ENCODE data around the gene GZMM. TPM values are rescaled to one million over a fixed set of nuclear protein-coding genes. Genes with fewer than 3 reads are reported as not detected.

Gene GZMM
- total and polyA plus RNA-seq, 2 of the 13 experiments (the other 11 are each of a cell fraction or from before 2014, with no cell fraction given), result 0.07 TPM; not detected in 1

DNA sequence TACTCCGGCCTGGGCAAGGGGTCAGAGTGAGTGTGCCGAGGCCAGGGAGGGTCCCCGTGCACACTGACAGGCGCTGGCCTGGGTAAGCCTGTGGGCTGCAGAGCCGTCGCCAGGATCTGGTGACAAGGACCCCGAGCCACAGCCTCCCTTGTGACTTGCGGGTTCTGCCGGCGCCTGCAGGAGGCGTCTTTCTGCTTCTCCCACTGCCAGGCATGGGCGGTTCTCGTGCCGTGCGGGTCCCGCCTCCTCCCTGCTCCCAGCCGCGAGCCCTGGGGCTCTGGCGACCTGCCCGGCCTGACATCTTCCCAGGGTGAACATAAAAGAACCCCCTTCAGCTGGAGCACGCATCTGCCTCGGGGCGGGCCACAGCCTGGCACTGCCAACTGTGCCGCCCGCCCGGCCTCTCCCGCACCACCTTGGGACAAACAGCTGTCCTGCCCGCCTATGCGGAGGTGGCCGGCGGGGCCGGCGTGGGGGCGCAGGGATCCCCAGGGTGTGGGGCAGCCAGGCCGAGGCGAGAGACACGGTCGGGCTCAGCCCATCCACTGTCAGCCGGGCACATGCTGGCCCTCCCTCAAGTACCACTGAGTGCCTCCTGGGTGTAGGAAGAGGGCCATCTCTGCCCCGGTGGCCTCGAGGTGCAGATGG is 44.4 kb downstream of the GZMM start (continued):
- TF ChIP-seq SMC3 (IDR thresholded peaks at IDR 0.05; ENCODE audit: low read length), result no peak; the same call in 1 of the 2 replicates
- TF ChIP-seq ZNF317 (CRISPR knock-in tag; IDR thresholded peaks at IDR 0.05), result no peak
- TF ChIP-seq, protein P1, sequence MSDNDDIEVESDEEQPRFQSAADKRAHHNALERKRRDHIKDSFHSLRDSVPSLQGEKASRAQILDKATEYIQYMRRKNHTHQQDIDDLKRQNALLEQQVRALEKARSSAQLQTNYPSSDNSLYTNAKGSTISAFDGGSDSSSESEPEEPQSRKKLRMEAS (IDR thresholded peaks at IDR 0.05), result peak; percentile 47; the same call in 1 of the 2 replicates
- 0 out of 2 replicates have a peak, but pooled peaks have one; percentile 21 for TF ChIP-seq NFYC (CRISPR knock-in tag; IDR thresholded peaks at IDR 0.05)
- TF ChIP-seq HHEX (CRISPR knock-in tag; IDR thresholded peaks at IDR 0.05), result no peak
- peak; percentile 48 for TF ChIP-seq STAG1 (CRISPR knock-in tag; IDR thresholded peaks at IDR 0.05)
- TF ChIP-seq, protein P2, sequence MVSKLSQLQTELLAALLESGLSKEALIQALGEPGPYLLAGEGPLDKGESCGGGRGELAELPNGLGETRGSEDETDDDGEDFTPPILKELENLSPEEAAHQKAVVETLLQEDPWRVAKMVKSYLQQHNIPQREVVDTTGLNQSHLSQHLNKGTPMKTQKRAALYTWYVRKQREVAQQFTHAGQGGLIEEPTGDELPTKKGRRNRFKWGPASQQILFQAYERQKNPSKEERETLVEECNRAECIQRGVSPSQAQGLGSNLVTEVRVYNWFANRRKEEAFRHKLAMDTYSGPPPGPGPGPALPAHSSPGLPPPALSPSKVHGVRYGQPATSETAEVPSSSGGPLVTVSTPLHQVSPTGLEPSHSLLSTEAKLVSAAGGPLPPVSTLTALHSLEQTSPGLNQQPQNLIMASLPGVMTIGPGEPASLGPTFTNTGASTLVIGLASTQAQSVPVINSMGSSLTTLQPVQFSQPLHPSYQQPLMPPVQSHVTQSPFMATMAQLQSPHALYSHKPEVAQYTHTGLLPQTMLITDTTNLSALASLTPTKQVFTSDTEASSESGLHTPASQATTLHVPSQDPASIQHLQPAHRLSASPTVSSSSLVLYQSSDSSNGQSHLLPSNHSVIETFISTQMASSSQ (IDR thresholded peaks at IDR 0.05; ENCODE audit: low read depth), result no peak
- TF ChIP-seq, protein P2 (CRISPR knock-in tag; IDR thresholded peaks at IDR 0.05; ENCODE audit: borderline replicate concordance), result peak; percentile 21; the same call in 1 of the 2 replicates
- TF ChIP-seq, protein P3, sequence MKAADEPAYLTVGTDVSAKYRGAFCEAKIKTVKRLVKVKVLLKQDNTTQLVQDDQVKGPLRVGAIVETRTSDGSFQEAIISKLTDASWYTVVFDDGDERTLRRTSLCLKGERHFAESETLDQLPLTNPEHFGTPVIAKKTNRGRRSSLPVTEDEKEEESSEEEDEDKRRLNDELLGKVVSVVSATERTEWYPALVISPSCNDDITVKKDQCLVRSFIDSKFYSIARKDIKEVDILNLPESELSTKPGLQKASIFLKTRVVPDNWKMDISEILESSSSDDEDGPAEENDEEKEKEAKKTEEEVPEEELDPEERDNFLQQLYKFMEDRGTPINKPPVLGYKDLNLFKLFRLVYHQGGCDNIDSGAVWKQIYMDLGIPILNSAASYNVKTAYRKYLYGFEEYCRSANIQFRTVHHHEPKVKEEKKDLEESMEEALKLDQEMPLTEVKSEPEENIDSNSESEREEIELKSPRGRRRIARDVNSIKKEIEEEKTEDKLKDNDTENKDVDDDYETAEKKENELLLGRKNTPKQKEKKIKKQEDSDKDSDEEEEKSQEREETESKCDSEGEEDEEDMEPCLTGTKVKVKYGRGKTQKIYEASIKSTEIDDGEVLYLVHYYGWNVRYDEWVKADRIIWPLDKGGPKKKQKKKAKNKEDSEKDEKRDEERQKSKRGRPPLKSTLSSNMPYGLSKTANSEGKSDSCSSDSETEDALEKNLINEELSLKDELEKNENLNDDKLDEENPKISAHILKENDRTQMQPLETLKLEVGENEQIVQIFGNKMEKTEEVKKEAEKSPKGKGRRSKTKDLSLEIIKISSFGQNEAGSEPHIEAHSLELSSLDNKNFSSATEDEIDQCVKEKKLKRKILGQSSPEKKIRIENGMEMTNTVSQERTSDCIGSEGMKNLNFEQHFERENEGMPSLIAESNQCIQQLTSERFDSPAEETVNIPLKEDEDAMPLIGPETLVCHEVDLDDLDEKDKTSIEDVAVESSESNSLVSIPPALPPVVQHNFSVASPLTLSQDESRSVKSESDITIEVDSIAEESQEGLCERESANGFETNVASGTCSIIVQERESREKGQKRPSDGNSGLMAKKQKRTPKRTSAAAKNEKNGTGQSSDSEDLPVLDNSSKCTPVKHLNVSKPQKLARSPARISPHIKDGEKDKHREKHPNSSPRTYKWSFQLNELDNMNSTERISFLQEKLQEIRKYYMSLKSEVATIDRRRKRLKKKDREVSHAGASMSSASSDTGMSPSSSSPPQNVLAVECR (CRISPR knock-in tag; IDR thresholded peaks at IDR 0.05; ENCODE audit: borderline replicate concordance), result peak; percentile 53; the same call in 1 of the 2 replicates
- TF ChIP-seq, protein P4, sequence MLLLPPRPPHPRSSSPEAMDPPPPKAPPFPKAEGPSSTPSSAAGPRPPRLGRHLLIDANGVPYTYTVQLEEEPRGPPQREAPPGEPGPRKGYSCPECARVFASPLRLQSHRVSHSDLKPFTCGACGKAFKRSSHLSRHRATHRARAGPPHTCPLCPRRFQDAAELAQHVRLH (CRISPR knock-in tag; IDR thresholded peaks at IDR 0.05; ENCODE audit: borderline replicate concordance, low read depth), result 0 out of 2 replicates have a peak, but pooled peaks have one; percentile 25
- TF ChIP-seq NCOA5 (CRISPR knock-in tag; IDR thresholded peaks at IDR 0.05), result no peak
- peak; percentile 69 for TF ChIP-seq AGO1 (IDR thresholded peaks at IDR 0.05; ENCODE audit: low read depth, low read length, poor library complexity, severe bottlenecking)
- no peak for TF ChIP-seq ARNTL (CRISPR knock-in tag; IDR thresholded peaks at IDR 0.05)
- TF ChIP-seq MAFK (conservative IDR thresholded peaks at IDR 0.05 in 1 of 2, IDR thresholded peaks at IDR 0.05 in 1 of 2; ENCODE audit: low read length in 2 of 2), result no peak
- TF ChIP-seq, protein P5, sequence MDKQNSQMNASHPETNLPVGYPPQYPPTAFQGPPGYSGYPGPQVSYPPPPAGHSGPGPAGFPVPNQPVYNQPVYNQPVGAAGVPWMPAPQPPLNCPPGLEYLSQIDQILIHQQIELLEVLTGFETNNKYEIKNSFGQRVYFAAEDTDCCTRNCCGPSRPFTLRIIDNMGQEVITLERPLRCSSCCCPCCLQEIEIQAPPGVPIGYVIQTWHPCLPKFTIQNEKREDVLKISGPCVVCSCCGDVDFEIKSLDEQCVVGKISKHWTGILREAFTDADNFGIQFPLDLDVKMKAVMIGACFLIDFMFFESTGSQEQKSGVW (CRISPR knock-in tag; IDR thresholded peaks at IDR 0.05; ENCODE audit: borderline replicate concordance), result no peak
- TF ChIP-seq, protein P6, sequence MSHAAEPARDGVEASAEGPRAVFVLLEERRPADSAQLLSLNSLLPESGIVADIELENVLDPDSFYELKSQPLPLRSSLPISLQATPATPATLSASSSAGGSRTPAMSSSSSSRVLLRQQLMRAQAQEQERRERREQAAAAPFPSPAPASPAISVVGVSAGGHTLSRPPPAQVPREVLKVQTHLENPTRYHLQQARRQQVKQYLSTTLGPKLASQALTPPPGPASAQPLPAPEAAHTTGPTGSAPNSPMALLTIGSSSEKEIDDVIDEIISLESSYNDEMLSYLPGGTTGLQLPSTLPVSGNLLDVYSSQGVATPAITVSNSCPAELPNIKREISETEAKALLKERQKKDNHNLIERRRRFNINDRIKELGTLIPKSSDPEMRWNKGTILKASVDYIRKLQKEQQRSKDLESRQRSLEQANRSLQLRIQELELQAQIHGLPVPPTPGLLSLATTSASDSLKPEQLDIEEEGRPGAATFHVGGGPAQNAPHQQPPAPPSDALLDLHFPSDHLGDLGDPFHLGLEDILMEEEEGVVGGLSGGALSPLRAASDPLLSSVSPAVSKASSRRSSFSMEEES (CRISPR knock-in tag; IDR thresholded peaks at IDR 0.05), result 0 out of 2 replicates have a peak, but pooled peaks have one; percentile 34
- no peak for TF ChIP-seq ZNF232 (CRISPR knock-in tag; IDR thresholded peaks at IDR 0.05; ENCODE audit: borderline replicate concordance)
- TF ChIP-seq HOXA3 (CRISPR knock-in tag; IDR thresholded peaks at IDR 0.05), result 0 out of 2 replicates have a peak, but pooled peaks have one; percentile 3

All from HepG2 (cell line).